Osteocyte (in vitro differentiated cells): ENCODE measurements around the gene DUSP22. TPM values are rescaled to one million over a fixed set of nuclear protein-coding genes. Genes with fewer than 3 reads are reported as not detected.

ENCODE experiments used
- DNase-seq: peaks from one replicate; pipeline ENCODE4 v3.0.0; 2021; ENCODE audit warnings: mixed read lengths; ENCODE audit not compliant: unreplicated experiment; ENCODE audit errors: extremely low spot score
- H3K27ac Mint-ChIP-seq: one replicate; pipeline ENCODE4 v1.8.0; 2021; ENCODE audit warnings: mild to moderate bottlenecking, mixed read lengths; ENCODE audit not compliant: unreplicated experiment
- H3K27me3 Mint-ChIP-seq: one replicate; pipeline ENCODE4 v1.8.0; 2021; ENCODE audit warnings: mixed read lengths; ENCODE audit not compliant: unreplicated experiment
- H3K36me3 Mint-ChIP-seq: one replicate; pipeline ENCODE4 v1.8.0; 2021; ENCODE audit warnings: mixed read lengths; ENCODE audit not compliant: unreplicated experiment
- H3K4me1 Mint-ChIP-seq: one replicate; pipeline ENCODE4 v1.8.0; 2021; ENCODE audit warnings: mixed read lengths; ENCODE audit not compliant: unreplicated experiment
- H3K4me3 Mint-ChIP-seq: one replicate; pipeline ENCODE4 v1.8.0; 2021; ENCODE audit warnings: mild to moderate bottlenecking, moderate library complexity, mixed read lengths; ENCODE audit not compliant: unreplicated experiment
- H3K9me3 Mint-ChIP-seq: one replicate; pipeline ENCODE4 v1.8.0; 2021; ENCODE audit warnings: mixed read lengths; ENCODE audit not compliant: unreplicated experiment
- CTCF ChIP-seq: fragments of 200-600 bp; sonication (generic); IDR thresholded peaks from 2 replicates; pipeline ENCODE4 v1.5.0; 2021; ENCODE audit warnings: antibody characterized with exemption, mild to moderate bottlenecking, moderate library complexity
- total RNA-seq: library from RNA; stranded (reverse); gene quantifications from 2 replicates; pipeline ENCODE4 v1.2.1, GENCODE V29; 2021

The DUSP22 gene
- total RNA-seq, 1 donor from 2014 or later = 27.4 TPM

- peaks cover 2% of the 10 kb centered on the region for H3K27me3 Mint-ChIP-seq
Observed at GRCh38 chr6:365835-366234, 73.5 kb downstream of the DUSP22 start.

GRCh38 chr6:366389-367297 lies 74.4 kb downstream of the DUSP22 start:
- peaks cover 37% of the 10 kb centered on the region for H3K9me3 Mint-ChIP-seq
- H3K27me3 Mint-ChIP-seq = peaks cover 2% of the 10 kb centered on the region
- H3K27ac Mint-ChIP-seq = no peak overlapping the region
- TF ChIP-seq CTCF = no peak
- no peak for DNase-seq
- H3K36me3 Mint-ChIP-seq = no peaks in the 10 kb centered on the region
- no peaks in the 10 kb centered on the region for H3K4me1 Mint-ChIP-seq
- no peak overlapping the region for H3K4me3 Mint-ChIP-seq

More at GRCh38 chr6:365835-366234, 73.5 kb downstream of the DUSP22 start:
- Mint-ChIP-seq H3K4me1 (no peaks in the 10 kb centered on the region), H3K9me3 (peaks cover 45% of the 10 kb centered on the region), H3K27ac (no peak overlapping the region), H3K36me3 (no peaks in the 10 kb centered on the region), H3K4me3 (no peak overlapping the region)
- DNase-seq = no peak
- TF ChIP-seq CTCF = no peak

- Mint-ChIP-seq H3K27ac (no peak overlapping the region), H3K4me1 (no peaks in the 10 kb centered on the region), H3K9me3 (peaks cover 29% of the 10 kb centered on the region), H3K4me3 (no peak overlapping the region), H3K36me3 (no peaks in the 10 kb centered on the region), H3K27me3 (peaks cover 2% of the 10 kb centered on the region)
- no peak for TF ChIP-seq CTCF
- DNase-seq = no peak
Observed at GRCh38 chr6:367298-367794, 75.1 kb downstream of the DUSP22 start.

GRCh38 chr6:367891-368630 lies 75.8 kb downstream of the DUSP22 start:
- Mint-ChIP-seq H3K27ac (no peak overlapping the region), H3K4me3 (no peak overlapping the region)

More at GRCh38 chr6:367891-368630, 75.8 kb downstream of the DUSP22 start:
- no peak for TF ChIP-seq CTCF
- Mint-ChIP-seq H3K4me1 (no peaks in the 10 kb centered on the region), H3K27me3 (peaks cover 4% of the 10 kb centered on the region), H3K36me3 (no peaks in the 10 kb centered on the region), H3K9me3 (peaks cover 22% of the 10 kb centered on the region)
- DNase-seq = no peak
